Astrocyte (in vitro differentiated cells and primary cell): ENCODE measurements around the gene EFS.

Experiments used
- CTCF ChIP-seq: IDR thresholded peaks from 2 replicates; pipeline ENCODE4 v1.5.1; 2011; ENCODE audit warnings: low read depth, mild to moderate bottlenecking, inconsistent platforms, low read length, moderate library complexity; ENCODE audit not compliant: insufficient read depth
- EZH2 ChIP-seq: IDR thresholded peaks from 2 replicates; pipeline ENCODE4 v1.6.1; 2012; ENCODE audit warnings: mild to moderate bottlenecking, low read length, inconsistent platforms; ENCODE audit not compliant: insufficient read depth

- TF ChIP-seq CTCF, result no peak
- TF ChIP-seq EZH2, result no peak
Measured at GRCh38 chr14:23406244-23406643, 41.3 kb upstream of the EFS start.
